Adrenal gland (tissue), 5 donors: ENCODE results near the gene KCP.

Source experiments
- POLR2A ChIP-seq, 2 donors: fragments of 450-650 bp; IDR thresholded peaks; one replicate each; pipeline ENCODE4 v1.6.1; 2017; ENCODE audit warnings: antibody characterized with exemption in 2 of 2, mild to moderate bottlenecking in 2 of 2, moderate library complexity in 1 of 2
- TF ChIP-seq, protein P1 (sequence below), 6 experiments: fragments of 450-650 bp in 4 of 6; fragments of 200-600 bp in 2 of 6; sonication (generic) in 1 of 6; IDR thresholded peaks; 1 replicate in 5 of 6; 2 replicates in 1 of 6; pipeline versions ENCODE4 v1.5.1 to v1.8.0; 2016 to 2021; ENCODE audit warnings: antibody characterized with exemption in 6 of 6, mild to moderate bottlenecking in 2 of 6, moderate library complexity in 1 of 6
- donor health status: DM: no; HTN: no; CAD: no.

DNA sequence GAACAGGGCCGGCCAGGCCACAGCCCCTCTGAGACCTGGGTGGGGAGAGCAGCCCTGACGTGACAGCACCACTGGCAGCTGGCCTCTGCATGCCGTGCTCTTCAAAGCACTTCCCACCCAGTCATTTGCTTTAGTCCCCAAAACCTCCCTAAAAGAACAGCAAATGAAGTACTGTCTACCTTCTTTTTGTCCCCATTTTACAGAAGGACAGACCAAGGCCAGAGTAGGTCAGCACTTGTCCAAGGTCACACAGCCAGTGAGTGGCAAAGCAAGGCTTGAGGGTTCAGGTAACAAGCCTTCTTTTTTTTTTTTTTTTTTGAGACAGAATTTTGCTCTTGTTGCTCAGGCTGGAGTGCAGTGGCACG is 32.8 kb downstream of the KCP start:
- TF ChIP-seq, protein P1, sequence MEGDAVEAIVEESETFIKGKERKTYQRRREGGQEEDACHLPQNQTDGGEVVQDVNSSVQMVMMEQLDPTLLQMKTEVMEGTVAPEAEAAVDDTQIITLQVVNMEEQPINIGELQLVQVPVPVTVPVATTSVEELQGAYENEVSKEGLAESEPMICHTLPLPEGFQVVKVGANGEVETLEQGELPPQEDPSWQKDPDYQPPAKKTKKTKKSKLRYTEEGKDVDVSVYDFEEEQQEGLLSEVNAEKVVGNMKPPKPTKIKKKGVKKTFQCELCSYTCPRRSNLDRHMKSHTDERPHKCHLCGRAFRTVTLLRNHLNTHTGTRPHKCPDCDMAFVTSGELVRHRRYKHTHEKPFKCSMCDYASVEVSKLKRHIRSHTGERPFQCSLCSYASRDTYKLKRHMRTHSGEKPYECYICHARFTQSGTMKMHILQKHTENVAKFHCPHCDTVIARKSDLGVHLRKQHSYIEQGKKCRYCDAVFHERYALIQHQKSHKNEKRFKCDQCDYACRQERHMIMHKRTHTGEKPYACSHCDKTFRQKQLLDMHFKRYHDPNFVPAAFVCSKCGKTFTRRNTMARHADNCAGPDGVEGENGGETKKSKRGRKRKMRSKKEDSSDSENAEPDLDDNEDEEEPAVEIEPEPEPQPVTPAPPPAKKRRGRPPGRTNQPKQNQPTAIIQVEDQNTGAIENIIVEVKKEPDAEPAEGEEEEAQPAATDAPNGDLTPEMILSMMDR (IDR thresholded peaks at IDR 0.05): no peak
- no peak for TF ChIP-seq POLR2A (IDR thresholded peaks at IDR 0.05)
